ENCODE data around the gene CHST15. TPM values are rescaled to one million over a fixed set of nuclear protein-coding genes. Genes with fewer than 3 reads are reported as not detected.

Gene CHST15
- total RNA-seq, 1 experiment from 2014 or later: 26.7 TPM

DNA sequence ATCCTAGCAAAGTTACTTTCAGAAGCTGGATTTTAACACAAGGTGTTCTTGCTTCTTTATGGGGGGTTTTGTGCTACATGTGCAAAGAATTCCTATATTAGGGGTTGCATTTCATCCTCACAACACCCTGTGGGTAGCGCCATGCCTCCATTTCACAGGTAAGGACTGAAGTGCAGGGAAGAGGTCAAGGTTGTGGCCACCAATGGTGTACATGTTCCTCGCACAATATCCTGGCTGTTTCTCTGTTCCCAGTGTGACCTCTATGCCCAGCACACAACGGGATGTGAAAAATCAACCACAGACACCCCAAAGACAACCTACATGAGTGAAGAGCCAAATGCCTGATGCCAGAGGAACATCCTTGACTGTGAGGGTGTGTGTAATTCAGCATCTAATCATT, 80.8 kb downstream of the CHST15 start:
- DNase-seq: no peak
- BruUV-seq (replicated peaks): no TSS peak
- no peaks in the 10 kb centered on the region for H3K9me3 ChIP-seq
- H3K27ac Mint-ChIP-seq (ENCODE audit: unreplicated experiment): no peak overlapping the region
- no peak overlapping the region for H3K4me3 Mint-ChIP-seq (ENCODE audit: unreplicated experiment)
- no peaks in the 10 kb centered on the region for H3K27me3 ChIP-seq (replicated peaks; ENCODE audit: control insufficient read depth, insufficient read depth, low read length)
- ChIA-PET CTCF (no interaction called here), POLR2A (no interaction called here)
- intact Hi-C loops (cut with micrococcal nuclease; ENCODE audit: unreplicated experiment): no loop called here
- H3K36me3 ChIP-seq (ENCODE audit: control insufficient read depth, insufficient read depth, low read length): peaks cover 1% of the 10 kb centered on the region; the same call in 1 of the 2 replicates
- H3K4me1 ChIP-seq: no peaks in the 10 kb centered on the region
- no peaks in the 10 kb centered on the region for H3K27me3 Mint-ChIP-seq (ENCODE audit: insufficient read depth, unreplicated experiment)
- TF ChIP-seq, protein P1, sequence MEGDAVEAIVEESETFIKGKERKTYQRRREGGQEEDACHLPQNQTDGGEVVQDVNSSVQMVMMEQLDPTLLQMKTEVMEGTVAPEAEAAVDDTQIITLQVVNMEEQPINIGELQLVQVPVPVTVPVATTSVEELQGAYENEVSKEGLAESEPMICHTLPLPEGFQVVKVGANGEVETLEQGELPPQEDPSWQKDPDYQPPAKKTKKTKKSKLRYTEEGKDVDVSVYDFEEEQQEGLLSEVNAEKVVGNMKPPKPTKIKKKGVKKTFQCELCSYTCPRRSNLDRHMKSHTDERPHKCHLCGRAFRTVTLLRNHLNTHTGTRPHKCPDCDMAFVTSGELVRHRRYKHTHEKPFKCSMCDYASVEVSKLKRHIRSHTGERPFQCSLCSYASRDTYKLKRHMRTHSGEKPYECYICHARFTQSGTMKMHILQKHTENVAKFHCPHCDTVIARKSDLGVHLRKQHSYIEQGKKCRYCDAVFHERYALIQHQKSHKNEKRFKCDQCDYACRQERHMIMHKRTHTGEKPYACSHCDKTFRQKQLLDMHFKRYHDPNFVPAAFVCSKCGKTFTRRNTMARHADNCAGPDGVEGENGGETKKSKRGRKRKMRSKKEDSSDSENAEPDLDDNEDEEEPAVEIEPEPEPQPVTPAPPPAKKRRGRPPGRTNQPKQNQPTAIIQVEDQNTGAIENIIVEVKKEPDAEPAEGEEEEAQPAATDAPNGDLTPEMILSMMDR (IDR thresholded peaks at IDR 0.05; ENCODE audit: insufficient read depth in 1 of 2, low read depth in 1 of 2, low read length in 1 of 2, severe bottlenecking in 1 of 2, unreplicated experiment in 1 of 2): no peak
- no peaks in the 10 kb centered on the region for H3K4me1 Mint-ChIP-seq (ENCODE audit: low read depth, unreplicated experiment)
- H3K4me3 ChIP-seq (ENCODE audit: low read depth, low read length): no peak overlapping the region
- H3K9me3 Mint-ChIP-seq (ENCODE audit: unreplicated experiment): no peaks in the 10 kb centered on the region
- peaks cover 16% of the 10 kb centered on the region for H3K36me3 Mint-ChIP-seq (ENCODE audit: insufficient read depth, unreplicated experiment)

DNA sequence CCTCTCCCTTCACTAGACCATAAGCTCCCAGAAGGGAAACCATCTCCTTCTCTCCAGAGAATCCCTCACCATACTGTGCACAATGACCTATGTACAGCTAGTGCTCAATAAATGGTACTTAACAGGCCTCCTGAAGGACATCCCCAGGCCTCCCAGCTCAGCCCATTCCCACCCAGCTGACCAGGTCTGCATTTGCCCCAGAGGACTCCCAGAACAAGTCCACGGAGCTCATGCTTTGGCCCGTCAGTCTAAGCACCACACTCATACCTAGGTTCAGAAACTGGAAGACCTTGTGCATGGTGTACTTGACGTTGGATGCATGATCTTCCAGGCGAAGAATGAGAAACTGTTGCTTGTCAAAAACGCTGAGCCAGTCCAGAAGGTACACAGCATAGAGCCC, 81.3 kb downstream of the CHST15 start:
- Mint-ChIP-seq H3K27ac (ENCODE audit: unreplicated experiment) (no peak overlapping the region), H3K4me1 (ENCODE audit: low read depth, unreplicated experiment) (no peaks in the 10 kb centered on the region), H3K9me3 (ENCODE audit: unreplicated experiment) (no peaks in the 10 kb centered on the region), H3K4me3 (ENCODE audit: unreplicated experiment) (no peak overlapping the region), H3K27me3 (ENCODE audit: insufficient read depth, unreplicated experiment) (no peaks in the 10 kb centered on the region), H3K36me3 (ENCODE audit: insufficient read depth, unreplicated experiment) (peaks cover 19% of the 10 kb centered on the region)
- peaks cover 1% of the 10 kb centered on the region; the same call in 1 of the 2 replicates for H3K36me3 ChIP-seq (ENCODE audit: control insufficient read depth, insufficient read depth, low read length)
- BruUV-seq (replicated peaks): no TSS peak
- H3K27me3 ChIP-seq (replicated peaks; ENCODE audit: control insufficient read depth, insufficient read depth, low read length): no peaks in the 10 kb centered on the region
- no peak overlapping the region for H3K4me3 ChIP-seq (ENCODE audit: low read depth, low read length)
- intact Hi-C loops (cut with micrococcal nuclease; ENCODE audit: unreplicated experiment): no loop called here
- DNase-seq: no peak
- ChIA-PET POLR2A (no interaction called here), CTCF (no interaction called here)
- no peaks in the 10 kb centered on the region for H3K9me3 ChIP-seq
- H3K4me1 ChIP-seq: no peaks in the 10 kb centered on the region
- TF ChIP-seq, protein P1 (IDR thresholded peaks at IDR 0.05; ENCODE audit: insufficient read depth in 1 of 2, low read depth in 1 of 2, low read length in 1 of 2, severe bottlenecking in 1 of 2, unreplicated experiment in 1 of 2): no peak

DNA sequence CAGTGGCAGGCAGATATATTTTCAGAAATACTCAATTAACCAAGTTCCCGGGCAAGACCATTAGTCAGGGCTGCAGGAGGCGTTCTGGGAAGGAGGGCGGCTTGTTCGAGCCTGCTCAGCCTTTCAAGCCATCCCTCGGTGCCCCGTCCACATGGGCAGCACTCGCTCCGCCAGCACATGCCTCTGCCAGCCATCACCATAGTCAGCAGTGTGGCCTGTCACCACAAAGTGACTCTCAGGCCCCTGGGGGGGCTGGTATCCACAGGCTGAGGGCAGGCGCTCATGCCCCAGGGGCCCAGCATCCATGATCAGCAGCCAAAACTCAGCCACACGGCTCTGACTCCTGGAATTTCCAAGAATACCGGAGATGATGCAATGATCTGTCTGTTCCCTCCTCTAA, 81.9 kb downstream of the CHST15 start:
- Histone ChIP-seq H3K4me3 (ENCODE audit: low read depth, low read length) (no peak overlapping the region), H3K27me3 (replicated peaks; ENCODE audit: control insufficient read depth, insufficient read depth, low read length) (no peaks in the 10 kb centered on the region), H3K9me3 (no peaks in the 10 kb centered on the region), H3K36me3 (ENCODE audit: control insufficient read depth, insufficient read depth, low read length) (peaks cover 1% of the 10 kb centered on the region; the same call in 1 of the 2 replicates), H3K4me1 (no peaks in the 10 kb centered on the region)
- Mint-ChIP-seq H3K4me1 (ENCODE audit: low read depth, unreplicated experiment) (no peaks in the 10 kb centered on the region), H3K9me3 (ENCODE audit: unreplicated experiment) (no peaks in the 10 kb centered on the region), H3K36me3 (ENCODE audit: insufficient read depth, unreplicated experiment) (peaks cover 25% of the 10 kb centered on the region), H3K4me3 (ENCODE audit: unreplicated experiment) (no peak overlapping the region), H3K27ac (ENCODE audit: unreplicated experiment) (no peak overlapping the region), H3K27me3 (ENCODE audit: insufficient read depth, unreplicated experiment) (no peaks in the 10 kb centered on the region)
- TF ChIP-seq, protein P1 (IDR thresholded peaks at IDR 0.05; ENCODE audit: insufficient read depth in 1 of 2, low read depth in 1 of 2, low read length in 1 of 2, severe bottlenecking in 1 of 2, unreplicated experiment in 1 of 2): no peak
- ChIA-PET POLR2A (no interaction called here), CTCF (no interaction called here)
- no TSS peak for BruUV-seq (replicated peaks)
- DNase-seq: no peak
- intact Hi-C loops (cut with micrococcal nuclease; ENCODE audit: unreplicated experiment): no loop called here

Measured in Caco-2 (cell line).